Mesenteric fat pad (tissue), 1 donor: ENCODE data around the gene GSTM1. TPM values are rescaled to one million over a fixed set of nuclear protein-coding genes. Genes with fewer than 3 reads are reported as not detected.

Experiments
- DNase-seq: peaks from one replicate; pipeline ENCODE4 v3.0.0-alpha.2; 2020; ENCODE audit warnings: low spot score
- long read RNA-seq: library from polyadenylated mRNA; unstranded; transcript quantifications from one replicate; pipeline ENCODE4 v2.0.0, GENCODE V29; 2020
- total RNA-seq: library from RNA; stranded (reverse); fragmentation: NEBNext Ultra II Directional; extraction: Animal tissue kit (Norgen Biotek cat#: 25700); gene quantifications from one replicate; pipeline ENCODE4 v1.2.1, GENCODE V29; 2021
- donor health status: DM: yes; HTN: yes; CAD: no.

Gene GSTM1
- total RNA-seq, result not detected
- long read RNA-seq, result 0 reads

- DNase-seq, result no peak
These were observed at the start of gene GSTM1 for GRCh38 chr1:109687641-109688499. Gene GSTM1 (plus strand): TSS chr1:109687817. CDS start chr1:109687874, 57 bp downstream.

- peak; percentile 67 for DNase-seq
These were observed 48.4 kb upstream of the GSTM1 start for GRCh38 chr1:109639063-109639840.

- DNase-seq, result peak; percentile 84
These were observed 47.8 kb upstream of the GSTM1 start for GRCh38 chr1:109639841-109640184.

- peak; percentile 89 for DNase-seq
These were observed 47.2 kb upstream of the GSTM1 start for GRCh38 chr1:109640285-109640865.

- no peak for DNase-seq
These were observed 46.4 kb upstream of the GSTM1 start for GRCh38 chr1:109641078-109641740.

GRCh38 chr1:109641861-109642260 is 45.8 kb upstream of the GSTM1 start:
- DNase-seq, result no peak

GRCh38 chr1:109642626-109643025 is 45.0 kb upstream of the GSTM1 start:
- DNase-seq, result no peak

GRCh38 chr1:109643385-109644230 is 44.0 kb upstream of the GSTM1 start:
- peak; percentile 94 for DNase-seq

- no peak for DNase-seq
These were observed 42.9 kb upstream of the GSTM1 start for GRCh38 chr1:109644670-109645069.

- DNase-seq, result no peak
These were observed 38.1 kb upstream of the GSTM1 start for GRCh38 chr1:109649491-109649914.

- no peak for DNase-seq
These were observed 37.0 kb upstream of the GSTM1 start for GRCh38 chr1:109650609-109651008.

- DNase-seq, result no peak
These were observed 35.2 kb upstream of the GSTM1 start for GRCh38 chr1:109652402-109652801.

- no peak for DNase-seq
These were observed 34.3 kb upstream of the GSTM1 start for GRCh38 chr1:109653306-109653705.

GRCh38 chr1:109654519-109654918 is 33.1 kb upstream of the GSTM1 start:
- no peak for DNase-seq

GRCh38 chr1:109655615-109656519 is 31.8 kb upstream of the GSTM1 start, which contains the start of gene GSTM4:
Gene GSTM4 (plus strand): TSS chr1:109656099. CDS start chr1:109656390, 291 bp downstream.
- peak; percentile 94 for DNase-seq

GRCh38 chr1:109657395-109657794 is 30.2 kb upstream of the GSTM1 start:
- DNase-seq, result no peak

- DNase-seq, result no peak
These were observed 29.6 kb upstream of the GSTM1 start for GRCh38 chr1:109657970-109658369.

GRCh38 chr1:109658533-109659042 is 29.0 kb upstream of the GSTM1 start:
- DNase-seq, result no peak

- DNase-seq, result no peak
These were observed 28.5 kb upstream of the GSTM1 start for GRCh38 chr1:109659145-109659544.
